T-cell (primary cell): ENCODE results near the gene CAMKK1. TPM values are rescaled to one million over a fixed set of nuclear protein-coding genes. Genes with fewer than 3 reads are reported as not detected.

Experiments used
- ATAC-seq, 4 experiments: fragments of 200-7000 bp in 3 of 4; fragments of 150-1000 bp in 1 of 4; cut with Tn5 transposase; replicated peaks in 1 of 4; 1 replicate in 3 of 4; 2 replicates in 1 of 4; pipeline ENCODE4 v1.10.0; 2021; ENCODE audit warnings: moderate library complexity in 3 of 4, mild to moderate bottlenecking in 2 of 4, moderate number of reproducible peaks in 1 of 4
- CTCF ChIA-PET, 2 donors: fragments of 300-600 bp; sonication (Branson Sonifier 250); formaldehyde crosslinking; loops; one replicate each; lab custom pipeline; 2022; ENCODE audit warnings: antibody characterized with exemption in 2 of 2; lab: Charles Lee
- POLR2A ChIA-PET, 2 donors: fragments of 300-600 bp; sonication (Branson Sonifier 250); formaldehyde crosslinking; loops; one replicate each; lab custom pipeline; 2022; ENCODE audit warnings: antibody characterized with exemption in 2 of 2; lab: Charles Lee
- DNase-seq, 35 experiments: peaks; one replicate each; pipeline versions ENCODE4 v3.0.0 to v3.0.0-alpha.2; 2013 to 2023
- H3K27ac ChIP-seq: one replicate; pipeline ENCODE4 v1.5.1; 2013; ENCODE audit warnings: low read length
- H3K27me3 ChIP-seq, 2 experiments: replicated peaks in 1 of 2; 1 replicate in 1 of 2; 2 replicates in 1 of 2; pipeline versions ENCODE4 v1.6.1 to v1.7.0; 2013; ENCODE audit warnings: low read length in 1 of 2, mixed read lengths in 1 of 2; ENCODE audit not compliant: control insufficient read depth in 2 of 2, insufficient read depth in 2 of 2; ENCODE audit errors: extremely low read depth in 1 of 2
- H3K36me3 ChIP-seq, 2 donors: 1 replicate in 1 of 2; 2 replicates in 1 of 2; pipeline versions ENCODE4 v1.6.1 to v1.7.0; 2013; ENCODE audit warnings: low read length in 1 of 2; ENCODE audit not compliant: control insufficient read depth in 2 of 2, insufficient read depth in 1 of 2; ENCODE audit errors: extremely low read depth in 1 of 2
- H3K4me1 ChIP-seq, 2 experiments: 1 replicate in 1 of 2; 2 replicates in 1 of 2; pipeline versions ENCODE4 v1.6.1 to v1.7.0; 2013; ENCODE audit warnings: low read length in 2 of 2, mixed read lengths in 1 of 2; ENCODE audit not compliant: insufficient read depth in 2 of 2, control insufficient read depth in 1 of 2; ENCODE audit errors: extremely low read depth in 1 of 2
- H3K4me3 ChIP-seq, 2 donors: 1 replicate in 1 of 2; 2 replicates in 1 of 2; pipeline versions ENCODE4 v1.5.1 to v1.7.0; 2013; ENCODE audit warnings: mild to moderate bottlenecking in 2 of 2, low read length in 1 of 2, moderate library complexity in 1 of 2; ENCODE audit not compliant: control insufficient read depth in 1 of 2; ENCODE audit errors: extremely low read depth in 1 of 2
- H3K9me3 ChIP-seq: 2 replicates; pipeline ENCODE4 v1.7.0; 2013
- H3K27ac Mint-ChIP-seq, 2 donors: one replicate each; pipeline ENCODE4 v1.8.0; 2020 to 2021; ENCODE audit warnings: mild to moderate bottlenecking in 2 of 2, mixed read lengths in 2 of 2
- H3K27me3 Mint-ChIP-seq, 2 donors: one replicate each; pipeline ENCODE4 v1.8.0; 2021 to 2022; ENCODE audit warnings: mixed read lengths in 2 of 2
- H3K36me3 Mint-ChIP-seq: one replicate; pipeline ENCODE4 v1.8.0; 2021; ENCODE audit warnings: mixed read lengths
- H3K4me1 Mint-ChIP-seq, 3 donors: one replicate each; pipeline ENCODE4 v1.8.0; 2020 to 2022; ENCODE audit warnings: mixed read lengths in 3 of 3, mild to moderate bottlenecking in 1 of 3
- H3K4me3 Mint-ChIP-seq, 3 donors: one replicate each; pipeline ENCODE4 v1.8.0; 2020 to 2022; ENCODE audit warnings: mild to moderate bottlenecking in 3 of 3, mixed read lengths in 3 of 3, moderate library complexity in 3 of 3
- H3K9me3 Mint-ChIP-seq, 3 donors: one replicate each; pipeline ENCODE4 v1.8.0; 2020 to 2022; ENCODE audit warnings: mixed read lengths in 3 of 3
- WGBS: methylation state at CpG from one replicate; pipeline ENCODE4 v1.1.5; 2013; ENCODE audit warnings: missing lambda C conversion rate; ENCODE audit not compliant: insufficient coverage; 5-methylcytosine and 5-hydroxymethylcytosine counted together
- total RNA-seq, 35 experiments: library from RNA in 6 of 35; stranded (reverse) in 6 of 35; fragments of 120-200 nt in 1 of 35; gene quantifications; one replicate each; pipeline versions ENCODE4 v1.2.1 to v1.2.4 and lab custom pipeline; 2013 to 2026

Gene CAMKK1
- total RNA-seq, 5 donors from 2014 or later (not counting 1 experiment from before 2014, with no cell fraction given): 5.3 to 11.0 (median 6.0) TPM

DNA sequence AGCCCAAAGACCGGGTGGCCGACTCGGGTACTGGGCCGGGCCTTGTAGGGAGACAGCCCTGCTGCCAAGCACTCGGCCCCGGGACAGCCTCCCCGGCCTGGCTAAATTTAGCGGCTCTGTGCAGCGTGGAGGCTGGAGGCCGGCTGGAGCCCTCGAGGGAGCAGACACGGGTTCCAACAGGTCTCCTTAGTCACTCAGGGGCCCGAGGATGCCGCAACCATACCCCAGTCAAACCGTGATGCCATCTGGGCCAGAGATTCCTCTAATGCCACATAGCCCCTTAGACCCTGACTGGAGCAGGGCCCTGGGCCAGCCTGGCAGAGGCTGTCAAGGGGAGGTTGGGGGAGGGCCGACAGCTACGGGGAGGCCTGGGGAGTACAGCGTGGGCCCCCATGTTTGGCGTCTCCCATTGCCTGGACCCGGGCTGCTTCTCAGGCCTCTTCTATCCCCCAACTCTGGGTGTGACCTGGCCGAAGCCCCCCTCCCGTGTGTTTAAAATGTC, 26.3 kb upstream of the CAMKK1 start:
- Histone ChIP-seq H3K27me3 (no peaks in the 10 kb centered on the region), H3K4me3 (no peak overlapping the region), H3K9me3 (no peaks in the 10 kb centered on the region), H3K27ac (no peak overlapping the region), H3K4me1 (peaks cover 18 to 36% of the 10 kb centered on the region in 2 experiments), H3K36me3 (peaks cover 0 to 7% of the 10 kb centered on the region in 2 donors)
- 95% methylated on average over 10 of the region's 22 CpGs for WGBS
- Mint-ChIP-seq H3K9me3 (no peaks in the 10 kb centered on the region), H3K4me3 (no peak overlapping the region), H3K36me3 (no peaks in the 10 kb centered on the region), H3K27ac (no peak overlapping the region), H3K4me1 (peaks cover 18 to 39% (median 30%) of the 10 kb centered on the region in 3 donors), H3K27me3 (no peaks in the 10 kb centered on the region)
- ChIA-PET POLR2A (no interaction called here), CTCF (no interaction called here)
- DNase-seq: no peak
- ATAC-seq: no peak

DNA sequence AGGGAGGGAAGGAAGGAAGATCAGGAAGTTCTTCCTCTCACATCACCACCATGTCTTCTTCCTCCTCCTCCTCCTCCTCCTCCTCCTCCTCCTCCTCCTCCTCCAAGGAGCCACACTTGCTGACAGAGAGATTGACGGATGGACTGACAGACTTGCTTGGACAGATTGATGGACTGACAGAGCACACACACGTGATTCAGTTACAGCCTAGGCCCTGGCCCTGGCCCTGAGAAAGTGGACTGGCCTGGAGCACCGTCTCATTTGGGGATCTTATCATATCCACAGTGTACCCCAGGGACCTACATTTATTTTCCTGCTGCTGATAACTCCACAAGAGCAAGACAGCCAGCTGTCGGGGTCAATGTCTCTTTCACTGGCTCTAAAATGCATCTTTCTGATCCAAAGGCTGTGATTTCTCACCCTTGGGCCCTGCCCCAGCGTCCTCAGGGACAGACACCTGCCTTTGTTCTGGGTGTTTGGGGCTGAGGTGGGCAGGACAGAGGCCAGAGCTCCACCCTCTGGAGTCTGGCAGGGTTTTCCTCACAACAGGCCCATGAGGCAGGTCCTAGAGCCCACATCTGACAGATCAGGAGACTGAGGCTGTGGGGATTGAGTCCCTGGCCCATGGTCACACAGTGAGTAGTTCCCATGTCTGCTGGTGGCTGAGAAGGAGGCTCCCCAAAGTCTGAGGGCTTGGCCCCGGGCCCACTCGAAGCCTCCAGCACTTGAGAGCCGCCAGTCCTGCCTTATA, 25.7 kb upstream of the CAMKK1 start:
- CTCF ChIA-PET: no interaction called here
- Histone ChIP-seq H3K27ac (no peak overlapping the region), H3K4me3 (no peak overlapping the region), H3K36me3 (peaks cover 0 to 1% of the 10 kb centered on the region in 2 donors), H3K27me3 (peaks cover 0 to under 1% of the 10 kb centered on the region in 2 experiments), H3K4me1 (peaks cover 18 to 42% of the 10 kb centered on the region in 2 experiments), H3K9me3 (no peaks in the 10 kb centered on the region)
- WGBS: 74% methylated on average over 7 of the region's 8 CpGs
- Mint-ChIP-seq H3K9me3 (no peaks in the 10 kb centered on the region), H3K27ac (peak overlapping the region in 1 of 2 donors; percentile 5), H3K36me3 (no peaks in the 10 kb centered on the region), H3K4me1 (peaks cover 24 to 45% (median 36%) of the 10 kb centered on the region in 3 donors), H3K27me3 (no peaks in the 10 kb centered on the region), H3K4me3 (no peak overlapping the region)
- POLR2A ChIA-PET: no interaction called here
- no peak for DNase-seq
- no peak for ATAC-seq

DNA sequence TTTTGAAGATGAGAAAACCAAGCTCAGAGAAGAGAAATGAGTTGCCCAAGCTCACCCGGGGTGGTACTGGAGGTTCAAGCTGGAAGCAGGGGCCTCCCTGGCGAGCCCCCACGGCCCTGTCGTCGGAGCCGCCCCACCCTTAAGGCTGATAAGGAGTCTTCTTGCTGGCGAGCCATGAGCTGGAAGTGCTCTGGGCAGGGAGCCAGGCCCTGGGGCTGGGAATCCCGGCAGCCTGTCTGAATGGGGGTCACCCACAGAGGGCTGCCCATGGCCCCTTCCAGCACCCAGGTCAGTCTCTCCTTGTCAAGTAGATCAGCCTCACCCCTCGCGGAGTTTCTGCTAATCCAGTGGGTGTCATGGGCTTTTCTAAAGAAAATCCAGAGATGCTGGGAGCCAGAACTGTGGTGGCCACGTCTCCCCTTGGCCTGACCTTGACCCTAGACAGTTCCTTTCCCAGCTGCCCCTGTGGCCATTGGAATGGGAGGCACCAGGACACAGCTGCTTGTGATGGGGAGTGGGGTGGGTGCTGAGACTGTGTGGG, 24.6 kb upstream of the CAMKK1 start:
- ATAC-seq: no peak
- POLR2A ChIA-PET: interaction anchor here in 1 of 2 donors (0.6 kb wide), 1 partner anchor 11 kb away, joined by 3 read pairs; no protein-coding TSS in a partner anchor
- no peak for DNase-seq
- Mint-ChIP-seq H3K9me3 (no peaks in the 10 kb centered on the region), H3K4me1 (peaks cover 26 to 45% (median 37%) of the 10 kb centered on the region in 3 donors), H3K27me3 (no peaks in the 10 kb centered on the region), H3K4me3 (peak overlapping the region in 1 of 3 donors; percentile 71), H3K36me3 (no peaks in the 10 kb centered on the region), H3K27ac (no peak overlapping the region)
- Histone ChIP-seq H3K27me3 (peaks cover 0 to 4% of the 10 kb centered on the region in 2 experiments), H3K4me3 (no peak overlapping the region), H3K27ac (no peak overlapping the region), H3K9me3 (no peaks in the 10 kb centered on the region), H3K4me1 (peaks cover 18 to 45% of the 10 kb centered on the region in 2 experiments), H3K36me3 (no peaks in the 10 kb centered on the region)
- CTCF ChIA-PET: interaction anchor here in 1 of 2 donors (0.6 to 1.5 kb wide), 2 partner anchors 48 to 54 kb away, joined by 3 to 6 read pairs; no protein-coding TSS in a partner anchor
- WGBS: 63% methylated on average over 11 of the region's 11 CpGs

GRCh38 chr17:3916825-3917224, 24.0 kb upstream of the CAMKK1 start:
- H3K4me1 ChIP-seq: peaks cover 18 to 47% of the 10 kb centered on the region in 2 experiments
- CTCF ChIA-PET: interaction anchor here (0.5 to 1.5 kb wide), 5 partner anchors 45 to 109 kb away, joined by 3 to 6 read pairs (median 3); no protein-coding TSS in a partner anchor
- WGBS: 37% methylated on average over 7 of the region's 10 CpGs
- no peak overlapping the region for H3K27ac ChIP-seq
- H3K27me3 ChIP-seq: peaks cover 0 to 4% of the 10 kb centered on the region in 2 experiments
- no peaks in the 10 kb centered on the region for H3K9me3 ChIP-seq
- H3K4me3 ChIP-seq: peak overlapping the region in 1 of 2 donors; percentile 18
- Mint-ChIP-seq H3K9me3 (no peaks in the 10 kb centered on the region), H3K4me3 (peak overlapping the region in 2 of 3 donors; percentile 28 to 71), H3K36me3 (no peaks in the 10 kb centered on the region), H3K27ac (no peak overlapping the region), H3K27me3 (no peaks in the 10 kb centered on the region), H3K4me1 (peaks cover 27 to 47% (median 40%) of the 10 kb centered on the region in 3 donors)
- no peaks in the 10 kb centered on the region for H3K36me3 ChIP-seq
- POLR2A ChIA-PET: interaction anchor here in 1 of 2 donors (0.6 kb wide), 1 partner anchor 12 kb away, joined by 3 read pairs; no protein-coding TSS in a partner anchor
- ATAC-seq (no peak), DNase-seq (peak in 1 of 35 experiments; percentile 20)

DNA sequence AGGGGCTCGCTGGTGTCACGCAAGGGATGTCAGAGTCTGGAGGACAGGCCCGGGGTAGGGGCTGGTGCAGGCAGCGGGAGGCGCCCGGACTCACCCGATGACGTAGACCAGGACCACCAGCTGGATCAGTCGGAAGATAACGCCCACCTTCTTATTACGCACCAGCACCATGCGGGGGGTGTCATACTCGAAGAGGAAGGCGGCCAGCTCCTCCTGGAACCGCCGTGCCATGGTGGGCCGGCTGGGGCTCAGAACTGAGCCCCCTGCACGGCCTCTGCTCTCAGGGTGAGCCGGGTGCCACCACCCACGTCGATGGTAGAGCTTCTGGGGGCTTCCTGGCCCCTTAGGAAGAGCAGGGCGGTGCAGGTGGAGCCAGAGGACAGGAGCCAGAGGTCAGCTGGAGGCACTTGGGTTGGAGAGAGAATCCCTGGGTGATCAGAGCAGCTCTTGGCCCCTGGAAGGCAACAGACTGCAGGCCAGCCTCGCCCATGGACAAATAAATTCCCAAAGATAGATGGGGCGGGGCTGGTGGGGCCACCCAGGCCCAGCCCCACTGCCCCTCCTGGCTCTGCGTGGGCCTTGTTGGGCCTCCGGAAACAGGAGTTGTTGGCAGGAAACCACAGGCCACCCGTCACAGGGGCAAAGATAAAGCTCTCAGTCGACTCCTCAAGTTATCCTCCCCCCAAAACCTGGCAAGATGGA, 23.3 kb upstream of the CAMKK1 start, which contains the start of gene P2RX1:
TSS of gene P2RX1 (minus strand) at position 471 of the 702 bp plus-strand sequence. CDS start at position 231, 240 bp downstream.
- Histone ChIP-seq H3K27me3 (peaks cover 0 to 4% of the 10 kb centered on the region in 2 experiments), H3K27ac (no peak within 1 kb of the TSS), H3K4me3 (peak within 1 kb of the TSS in 1 of 2 donors; percentile 18), H3K4me1 (peaks cover 18 to 54% of the 10 kb centered on the region in 2 experiments), H3K36me3 (no peaks in the 10 kb centered on the region), H3K9me3 (no peaks in the 10 kb centered on the region)
- Mint-ChIP-seq H3K4me1 (peaks cover 34 to 54% (median 47%) of the 10 kb centered on the region in 3 donors), H3K27ac (peak within 1 kb of the TSS; percentile 36 to 48), H3K36me3 (no peaks in the 10 kb centered on the region), H3K27me3 (no peaks in the 10 kb centered on the region), H3K9me3 (no peaks in the 10 kb centered on the region), H3K4me3 (peak within 1 kb of the TSS in 2 of 3 donors; percentile 60 to 71)
- DNase-seq (peak in 28 of 35 experiments; percentile 20 to 64 (median 32)), ATAC-seq (peak; percentile 15 to 55 (median 36))
- CTCF ChIA-PET: interaction anchor here (0.7 to 1.5 kb wide), 3 partner anchors 46 to 88 kb away, joined by 3 to 6 read pairs (median 3); no protein-coding TSS in a partner anchor
- WGBS: 56% methylated on average over 28 of the region's 28 CpGs
- POLR2A ChIA-PET: no interaction called here
